K562 (cell line): ENCODE results near the gene IL6ST. TPM values are rescaled to one million over a fixed set of nuclear protein-coding genes. Genes with fewer than 3 reads are reported as not detected.

Source experiments
- ARNT ChIP-seq, 2 experiments: fragments of 450-650 bp; IDR thresholded peaks; 2 replicates each; pipeline ENCODE4 v1.6.1; 2016; ENCODE audit warnings: mild to moderate bottlenecking in 1 of 2
- CCNT2 ChIP-seq: IDR thresholded peaks from 2 replicates; pipeline ENCODE4 v1.6.1; 2011; ENCODE audit warnings: borderline replicate concordance, low read depth, mild to moderate bottlenecking, moderate library complexity, mixed read lengths, low read length; ENCODE audit not compliant: insufficient read length; ENCODE audit errors: extremely low read depth
- ERF ChIP-seq: fragments of 450-650 bp; formaldehyde crosslinking; IDR thresholded peaks from 2 replicates; pipeline ENCODE4 v1.4.0; 2020; ENCODE audit warnings: mild to moderate bottlenecking, mixed read lengths
- EWSR1 ChIP-seq: fragments of 450-650 bp; IDR thresholded peaks from 2 replicates; pipeline ENCODE4 v1.6.1; 2018; ENCODE audit warnings: borderline replicate concordance, mild to moderate bottlenecking, low read depth, moderate library complexity; ENCODE audit not compliant: partially characterized antibody
- FOXK1 ChIP-seq: sonication (generic); formaldehyde crosslinking; IDR thresholded peaks from 2 replicates; pipeline ENCODE4 v1.8.0; 2022; ENCODE audit warnings: missing genetic modification reagents, mild to moderate bottlenecking, borderline replicate concordance
- MAFK ChIP-seq: IDR thresholded peaks from 2 replicates; pipeline ENCODE4 v1.6.1; 2011; ENCODE audit warnings: low read length, improper control_type of control experiment
- PATZ1 ChIP-seq: fragments of 250-450 bp; sonication (Bioruptor Pico); IDR thresholded peaks from 2 replicates; pipeline ENCODE4 v1.5.0; 2020; ENCODE audit warnings: mild to moderate bottlenecking, borderline replicate concordance
- POLR2AphosphoS5 ChIP-seq: IDR thresholded peaks from 2 replicates; pipeline ENCODE4 v1.6.1; 2011; ENCODE audit warnings: mild to moderate bottlenecking, low read depth, low read length, moderate library complexity; ENCODE audit not compliant: control insufficient read depth, insufficient read depth
- RBM22 ChIP-seq: fragments of 200-400 bp; formaldehyde crosslinking; IDR thresholded peaks from 2 replicates; pipeline ENCODE4 v1.6.1; 2018; ENCODE audit warnings: low read length, low read depth; ENCODE audit not compliant: poor library complexity, severe bottlenecking
- SIX5 ChIP-seq, 2 experiments: IDR thresholded peaks; 2 replicates each; pipeline ENCODE4 v1.6.1; 2011; ENCODE audit warnings: low read length in 2 of 2, borderline replicate concordance in 1 of 2, low read depth in 1 of 2, mild to moderate bottlenecking in 1 of 2, moderate library complexity in 1 of 2; ENCODE audit not compliant: insufficient read depth in 1 of 2
- SMAD1 ChIP-seq: fragments of 150-350 bp; IDR thresholded peaks from 2 replicates; pipeline ENCODE4 v1.6.1; 2014; ENCODE audit warnings: low read length, low read depth; ENCODE audit not compliant: partially characterized antibody
- SMARCA5 ChIP-seq: fragments of 450-650 bp; IDR thresholded peaks from 2 replicates; pipeline ENCODE4 v1.6.1; 2016
- STAG1 ChIP-seq: sonication (generic); formaldehyde crosslinking; IDR thresholded peaks from 2 replicates; pipeline ENCODE4 v1.5.0; 2020; ENCODE audit warnings: missing genetic modification reagents, borderline replicate concordance
- TOE1 ChIP-seq, 2 experiments: fragments of 450-650 bp in 1 of 2; sonication (generic) in 1 of 2; formaldehyde crosslinking in 1 of 2; IDR thresholded peaks; 2 replicates each; pipeline versions ENCODE4 v1.7.1 to v1.8.0; 2016 to 2022; ENCODE audit warnings: borderline replicate concordance in 2 of 2, mild to moderate bottlenecking in 2 of 2, antibody characterized with exemption in 1 of 2, inconsistent platforms in 1 of 2, low read depth in 1 of 2, missing genetic modification reagents in 1 of 2, moderate library complexity in 1 of 2
- ZBTB5 ChIP-seq: fragments of 450-650 bp; IDR thresholded peaks from 2 replicates; pipeline ENCODE4 v1.6.1; 2017; ENCODE audit warnings: antibody characterized with exemption
- ZNF584 ChIP-seq: fragments of 200-800 bp; sonication (Bioruptor generic); IDR thresholded peaks from 2 replicates; pipeline ENCODE4 v1.6.1; 2016; ENCODE audit warnings: low read depth, mild to moderate bottlenecking, missing genetic modification characterization, missing compliant biosample characterization
- polyA plus RNA-seq, 8 experiments: library from polyadenylated mRNA; depleted of rRNA in 4 of 8; stranded (reverse) in 5 of 8; unstranded in 3 of 8; fragments of >200 nt; fragmentation: Nextera tagmentation in 2 of 8; fragmentation: Illumina TruSeq in 1 of 8; extraction: Ambion mirVana in 2 of 8; extraction: Trizol in 1 of 8; gene quantifications; 2 replicates each; pipeline versions ENCODE4 v1.2.1 to v1.2.3, GENCODE V29; 2011 to 2014; ENCODE audit warnings: inconsistent platforms in 1 of 8, missing spikeins in 1 of 8
- total RNA-seq, 7 experiments: library from RNA; depleted of rRNA in 6 of 7; stranded (reverse); fragments of >200 nt in 6 of 7; fragmentation: Illumina TruSeq in 2 of 7; extraction: Trizol in 2 of 7; gene quantifications; 2 replicates each; pipeline versions ENCODE4 v1.2.1 to v1.2.3, GENCODE V29; 2011 to 2021; ENCODE audit warnings: low replicate concordance in 1 of 7
- TF ChIP-seq, protein P1 (sequence below): fragments of 250-450 bp; sonication (Bioruptor Pico); IDR thresholded peaks from 2 replicates; pipeline ENCODE4 v1.8.0; 2022; ENCODE audit warnings: inconsistent platforms, mild to moderate bottlenecking, moderate library complexity, borderline replicate concordance
- TF ChIP-seq, protein P2 (sequence below): fragments of 250-450 bp; sonication (Bioruptor Pico); IDR thresholded peaks from 2 replicates; pipeline ENCODE4 v1.4.0; 2020; ENCODE audit warnings: borderline replicate concordance

The IL6ST gene
- total and polyA plus RNA-seq, 9 of the 15 experiments (the other 6 are each of a cell fraction or from before 2014, with no cell fraction given) = 2.0 to 27.0 (median 7.9) TPM

DNA sequence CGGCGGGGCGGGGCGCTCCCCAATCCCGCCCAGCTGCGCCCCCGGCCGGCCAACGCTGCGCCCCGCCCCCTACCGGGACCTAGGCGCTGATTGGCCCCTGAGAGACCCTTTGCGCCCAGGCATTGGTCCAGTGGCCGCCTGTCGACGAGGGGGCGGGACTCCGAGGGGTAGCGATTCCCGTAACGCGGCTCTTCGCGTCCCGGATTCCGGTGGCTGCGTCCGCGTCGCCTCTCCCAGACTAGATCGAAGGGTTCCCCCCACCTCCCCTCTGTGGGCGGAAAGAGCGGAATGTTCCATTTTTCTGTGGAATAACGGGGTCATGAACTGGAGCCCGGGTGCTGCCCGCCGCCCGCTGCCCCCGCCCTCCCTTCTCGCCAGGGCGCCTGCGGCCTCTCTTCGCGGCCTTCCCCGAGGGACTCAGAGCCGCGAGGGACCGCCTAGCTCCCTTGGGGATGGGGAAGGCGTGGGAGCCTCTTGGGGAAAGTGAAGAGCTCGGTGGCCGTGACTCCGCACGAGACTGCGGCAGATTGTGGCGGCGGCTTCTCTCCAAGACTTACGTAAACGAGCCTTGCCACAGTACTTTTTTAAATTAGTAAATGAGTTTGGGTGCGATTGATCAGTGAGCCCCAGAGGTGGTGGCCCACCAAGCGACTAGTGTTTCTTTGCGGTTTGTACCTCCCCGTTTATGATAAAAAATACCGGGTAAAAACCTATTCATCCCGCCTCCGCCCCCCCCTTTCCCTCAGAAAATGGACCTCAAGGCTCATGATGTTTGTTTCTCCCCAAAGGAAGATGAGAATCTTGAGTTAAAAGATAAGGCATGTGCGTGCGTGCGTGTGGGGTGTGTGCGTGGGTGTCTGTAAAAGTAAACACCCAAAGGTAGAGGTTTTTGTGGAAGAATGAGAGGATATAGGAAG, 493 bp upstream of the IL6ST start (continued):
- TF ChIP-seq ZBTB5 (no peak), ERF (CRISPR knock-in tag) (no peak), MAFK (no peak), SMAD1 (no peak), EWSR1 (no peak), STAG1 (CRISPR knock-in tag) (no peak), SMARCA5 (no peak), ARNT (IDR thresholded peaks at IDR 0.05) (0 out of 4 replicates have a peak, but pooled peaks have one; percentile 14 to 20), CCNT2 (peak; percentile 4), SIX5 (IDR thresholded peaks at IDR 0.05; ENCODE audit: borderline replicate concordance in 1 of 2, insufficient read depth in 1 of 2, low read depth in 1 of 2, low read length in 2 of 2) (no peak), PATZ1 (no peak), POLR2AphosphoS5 (peak; percentile 76), TOE1 (IDR thresholded peaks at IDR 0.05; ENCODE audit: borderline replicate concordance) (no peak), TOE1 (CRISPR knock-in tag; IDR thresholded peaks at IDR 0.05; ENCODE audit: borderline replicate concordance, low read depth) (no peak), FOXK1 (CRISPR knock-in tag) (no peak), ZNF584 (CRISPR knock-in tag) (no peak), RBM22 (no peak)
- TF ChIP-seq, protein P1, sequence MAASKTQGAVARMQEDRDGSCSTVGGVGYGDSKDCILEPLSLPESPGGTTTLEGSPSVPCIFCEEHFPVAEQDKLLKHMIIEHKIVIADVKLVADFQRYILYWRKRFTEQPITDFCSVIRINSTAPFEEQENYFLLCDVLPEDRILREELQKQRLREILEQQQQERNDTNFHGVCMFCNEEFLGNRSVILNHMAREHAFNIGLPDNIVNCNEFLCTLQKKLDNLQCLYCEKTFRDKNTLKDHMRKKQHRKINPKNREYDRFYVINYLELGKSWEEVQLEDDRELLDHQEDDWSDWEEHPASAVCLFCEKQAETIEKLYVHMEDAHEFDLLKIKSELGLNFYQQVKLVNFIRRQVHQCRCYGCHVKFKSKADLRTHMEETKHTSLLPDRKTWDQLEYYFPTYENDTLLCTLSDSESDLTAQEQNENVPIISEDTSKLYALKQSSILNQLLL (CRISPR knock-in tag) = no peak
- TF ChIP-seq, protein P2, sequence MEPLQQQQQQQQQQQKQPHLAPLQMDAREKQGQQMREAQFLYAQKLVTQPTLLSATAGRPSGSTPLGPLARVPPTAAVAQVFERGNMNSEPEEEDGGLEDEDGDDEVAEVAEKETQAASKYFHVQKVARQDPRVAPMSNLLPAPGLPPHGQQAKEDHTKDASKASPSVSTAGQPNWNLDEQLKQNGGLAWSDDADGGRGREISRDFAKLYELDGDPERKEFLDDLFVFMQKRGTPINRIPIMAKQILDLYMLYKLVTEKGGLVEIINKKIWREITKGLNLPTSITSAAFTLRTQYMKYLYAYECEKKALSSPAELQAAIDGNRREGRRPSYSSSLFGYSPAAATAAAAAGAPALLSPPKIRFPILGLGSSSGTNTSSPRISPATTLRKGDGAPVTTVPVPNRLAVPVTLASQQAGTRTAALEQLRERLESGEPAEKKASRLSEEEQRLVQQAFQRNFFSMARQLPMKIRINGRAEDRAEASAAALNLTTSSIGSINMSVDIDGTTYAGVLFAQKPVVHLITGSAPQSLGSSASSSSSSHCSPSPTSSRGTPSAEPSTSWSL = no peak
